Naive thymus-derived CD8-positive, alpha-beta T cell (primary cell): ENCODE data around the gene CYP2A13. TPM values are rescaled to one million over a fixed set of nuclear protein-coding genes. Genes with fewer than 3 reads are reported as not detected.
"Not testable (repeated sequence)": the region's sequence is repeated elsewhere in the genome, so short reads cannot be mapped to it uniquely, and the experiment has no call there.

Experiments
- ATAC-seq, 2 donors: fragments of 150-1000 bp; cut with Tn5 transposase in 1 of 2; sonication (Bioruptor Pico), chemical (Tn5 transposase) in 1 of 2; 1 replicate in 1 of 2; 2 replicates in 1 of 2; pipeline ENCODE4 v1.10.0; 2021; ENCODE audit warnings: mild to moderate bottlenecking in 2 of 2, moderate library complexity in 2 of 2
- POLR2A ChIA-PET: fragments of 350-600 bp; sonication (Branson Sonifier 250); formaldehyde crosslinking; loops from one replicate; lab custom pipeline; 2021; ENCODE audit warnings: antibody characterized with exemption; lab: Charles Lee
- DNase-seq, 10 donors: peaks; one replicate each; pipeline versions ENCODE4 v3.0.0 to v3.0.0-alpha.2; 2020 to 2022
- H3K27ac Mint-ChIP-seq, 10 donors: one replicate each; pipeline ENCODE4 v1.8.0; 2020 to 2022; ENCODE audit warnings: mild to moderate bottlenecking in 10 of 10, mixed read lengths in 10 of 10, moderate library complexity in 4 of 10, inconsistent platforms in 1 of 10
- H3K27me3 Mint-ChIP-seq, 5 donors: one replicate each; pipeline ENCODE4 v1.8.0; 2021 to 2022; ENCODE audit warnings: mixed read lengths in 5 of 5
- H3K36me3 Mint-ChIP-seq, 3 donors: one replicate each; pipeline ENCODE4 v1.8.0; 2020 to 2022; ENCODE audit warnings: mixed read lengths in 3 of 3, mild to moderate bottlenecking in 2 of 3, inconsistent platforms in 1 of 3
- H3K4me1 Mint-ChIP-seq, 4 donors: one replicate each; pipeline ENCODE4 v1.8.0; 2021 to 2022; ENCODE audit warnings: mixed read lengths in 4 of 4
- H3K4me3 Mint-ChIP-seq, 10 donors: one replicate each; pipeline ENCODE4 v1.8.0; 2020 to 2022; ENCODE audit warnings: mild to moderate bottlenecking in 10 of 10, mixed read lengths in 10 of 10, moderate library complexity in 6 of 10, inconsistent platforms in 1 of 10
- H3K9me3 Mint-ChIP-seq, 9 donors: one replicate each; pipeline ENCODE4 v1.8.0; 2020 to 2022; ENCODE audit warnings: mixed read lengths in 9 of 9, mild to moderate bottlenecking in 3 of 9, inconsistent platforms in 1 of 9, moderate library complexity in 1 of 9
- polyA plus RNA-seq, 3 donors: library from polyadenylated mRNA; unstranded; fragments of 300-500 nt; fragmentation: Illumina TruSeq; gene quantifications; one replicate each; pipeline ENCODE4 v1.2.3, GENCODE V29; 2021
- total RNA-seq, 8 experiments: library from RNA in 2 of 8; stranded (reverse) in 2 of 8; gene quantifications; one replicate each; pipeline ENCODE4 v1.2.3 and lab custom pipeline; 2021 to 2026

Gene CYP2A13, protein sequence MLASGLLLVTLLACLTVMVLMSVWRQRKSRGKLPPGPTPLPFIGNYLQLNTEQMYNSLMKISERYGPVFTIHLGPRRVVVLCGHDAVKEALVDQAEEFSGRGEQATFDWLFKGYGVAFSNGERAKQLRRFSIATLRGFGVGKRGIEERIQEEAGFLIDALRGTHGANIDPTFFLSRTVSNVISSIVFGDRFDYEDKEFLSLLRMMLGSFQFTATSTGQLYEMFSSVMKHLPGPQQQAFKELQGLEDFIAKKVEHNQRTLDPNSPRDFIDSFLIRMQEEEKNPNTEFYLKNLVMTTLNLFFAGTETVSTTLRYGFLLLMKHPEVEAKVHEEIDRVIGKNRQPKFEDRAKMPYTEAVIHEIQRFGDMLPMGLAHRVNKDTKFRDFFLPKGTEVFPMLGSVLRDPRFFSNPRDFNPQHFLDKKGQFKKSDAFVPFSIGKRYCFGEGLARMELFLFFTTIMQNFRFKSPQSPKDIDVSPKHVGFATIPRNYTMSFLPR
- not detected for total RNA-seq
- not detected for polyA plus RNA-seq
- total RNA-seq (lab: John Stamatoyannopoulos, UW), result 0 reads per million in 6 experiments

- POLR2A ChIA-PET, result interaction anchor here (0.5 kb wide), 1 partner anchor 190 kb away, joined by 4 read pairs; no protein-coding TSS in a partner anchor
- Mint-ChIP-seq H3K4me1 (peaks cover 0 to 20% (median 13%) of the 10 kb centered on the region in 4 donors), H3K36me3 (peaks cover 0 to 6% (median 4%) of the 10 kb centered on the region in 3 donors), H3K9me3 (peaks cover 0 to 1% (median 0%) of the 10 kb centered on the region in 9 donors), H3K4me3 (peak within 1 kb of the TSS in 2 of 10 donors; percentile 11 to 70), H3K27me3 (peaks cover 37 to 98% (median 65%) of the 10 kb centered on the region in 5 donors), H3K27ac (peak within 1 kb of the TSS in 1 of 10 donors; percentile 49)
- DNase-seq (no peak), ATAC-seq (no peak)
Measured at GRCh38 chr19:41088151-41088550, at the start of gene CYP2A13. Gene CYP2A13 (plus strand): TSS chr19:41088451. CDS start chr19:41088472, 21 bp downstream.

DNA sequence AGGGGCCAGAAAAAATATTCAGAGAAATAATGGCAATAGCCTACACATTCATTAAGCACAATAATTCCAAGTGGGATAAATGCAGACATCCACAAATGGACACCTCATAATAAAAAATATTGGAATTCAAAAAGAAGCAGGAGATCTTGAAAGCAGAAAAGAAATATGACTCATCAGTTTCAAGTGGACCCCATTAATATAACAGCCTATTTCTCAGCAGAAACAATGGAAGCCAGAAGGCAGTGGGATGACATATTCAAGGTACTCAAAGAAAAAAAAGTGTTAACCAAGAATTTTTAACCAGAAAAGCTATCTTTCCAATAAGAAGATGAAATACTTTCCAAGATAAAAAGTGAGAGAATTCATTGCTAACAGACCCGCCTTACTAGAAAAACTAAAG lies 48.4 kb upstream of the CYP2A13 start:
- Mint-ChIP-seq H3K9me3 (peaks cover 0 to 10% (median 4%) of the 10 kb centered on the region in 9 donors), H3K27ac (no peak overlapping the region), H3K27me3 (peaks cover 0 to 8% (median 3%) of the 10 kb centered on the region in 5 donors), H3K4me3 (no peak overlapping the region), H3K4me1 (no peaks in the 10 kb centered on the region), H3K36me3 (peaks cover 0 to 5% (median 3%) of the 10 kb centered on the region in 3 donors)
- POLR2A ChIA-PET, result no interaction called here
- no peak for DNase-seq
- ATAC-seq, result no peak

DNA sequence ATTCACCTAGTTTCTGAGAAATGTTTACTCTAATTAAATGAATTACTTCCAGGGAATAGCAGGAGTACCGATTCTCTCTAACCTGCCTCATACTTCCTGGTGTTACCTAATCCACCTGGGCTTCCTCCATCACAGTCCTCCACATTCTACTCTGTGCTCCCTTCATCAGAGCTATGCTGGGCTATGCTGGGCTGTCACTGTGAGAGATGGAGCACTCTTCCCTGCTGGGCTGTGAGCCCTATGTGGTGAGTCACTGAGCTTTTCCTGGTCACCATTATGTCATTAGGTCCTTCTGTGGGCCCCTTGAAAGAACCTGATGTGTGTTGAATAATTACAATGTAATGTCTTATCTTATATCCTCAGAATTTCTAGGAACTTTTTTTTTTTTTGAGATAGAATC lies 43.2 kb upstream of the CYP2A13 start:
- H3K9me3 Mint-ChIP-seq, H3K4me3 Mint-ChIP-seq, DNase-seq, POLR2A ChIA-PET, ATAC-seq, H3K36me3 Mint-ChIP-seq, H3K4me1 Mint-ChIP-seq: not testable (repeated sequence)
- H3K27ac Mint-ChIP-seq, result peak overlapping the region in 1 of 10 donors; percentile 35
- peaks cover 4 to 24% (median 17%) of the 10 kb centered on the region in 5 donors for H3K27me3 Mint-ChIP-seq

GRCh38 chr19:41050426-41050825 lies 37.8 kb upstream of the CYP2A13 start:
- Mint-ChIP-seq H3K36me3 (no peaks in the 10 kb centered on the region), H3K4me1 (no peaks in the 10 kb centered on the region), H3K27me3 (peaks cover 6 to 50% (median 34%) of the 10 kb centered on the region in 5 donors), H3K27ac (peak overlapping the region in 2 of 10 donors; percentile 31 to 32), H3K4me3 (no peak overlapping the region), H3K9me3 (no peaks in the 10 kb centered on the region)
- DNase-seq (no peak), ATAC-seq (no peak)
- POLR2A ChIA-PET, result interaction anchor here (0.6 kb wide), 1 partner anchor 195 kb away, joined by 4 read pairs; no protein-coding TSS in a partner anchor

DNA sequence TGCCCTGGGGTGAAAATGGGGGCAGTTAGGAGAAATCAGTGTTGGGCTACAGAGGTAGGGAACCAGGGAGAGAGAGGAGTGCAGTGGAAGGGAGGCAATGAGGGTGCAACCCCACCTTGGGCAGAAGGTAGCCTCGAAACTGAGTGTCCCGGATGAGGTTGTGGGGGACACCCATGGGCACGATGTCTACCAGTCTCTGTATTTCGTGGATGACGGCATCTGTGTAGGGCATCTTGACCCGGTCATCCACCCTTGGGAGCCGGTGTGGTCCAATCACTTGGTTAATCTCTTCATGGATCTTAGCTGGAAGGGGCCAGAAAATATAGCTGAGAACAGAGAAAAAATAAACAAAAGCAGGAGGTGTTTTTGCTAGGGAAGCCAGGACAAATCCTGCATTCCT lies 36.1 kb upstream of the CYP2A13 start:
- POLR2A ChIA-PET, H3K4me1 Mint-ChIP-seq: not testable (repeated sequence)
- H3K27me3 Mint-ChIP-seq, result peaks cover 8 to 62% (median 36%) of the 10 kb centered on the region in 5 donors

GRCh38 chr19:41053331-41053730 lies 34.9 kb upstream of the CYP2A13 start:
- H3K27ac Mint-ChIP-seq, POLR2A ChIA-PET, H3K9me3 Mint-ChIP-seq, H3K4me1 Mint-ChIP-seq, H3K4me3 Mint-ChIP-seq, ATAC-seq, H3K36me3 Mint-ChIP-seq, DNase-seq: not testable (repeated sequence)
- H3K27me3 Mint-ChIP-seq, result peaks cover 10 to 61% (median 33%) of the 10 kb centered on the region in 5 donors

More for the DNA sequence above, 36.1 kb upstream of the CYP2A13 start:
- not testable (repeated sequence) for DNase-seq, H3K36me3 Mint-ChIP-seq, ATAC-seq, H3K9me3 Mint-ChIP-seq, H3K4me3 Mint-ChIP-seq
- H3K27ac Mint-ChIP-seq, result peak overlapping the region in 1 of 10 donors; percentile 52

DNA sequence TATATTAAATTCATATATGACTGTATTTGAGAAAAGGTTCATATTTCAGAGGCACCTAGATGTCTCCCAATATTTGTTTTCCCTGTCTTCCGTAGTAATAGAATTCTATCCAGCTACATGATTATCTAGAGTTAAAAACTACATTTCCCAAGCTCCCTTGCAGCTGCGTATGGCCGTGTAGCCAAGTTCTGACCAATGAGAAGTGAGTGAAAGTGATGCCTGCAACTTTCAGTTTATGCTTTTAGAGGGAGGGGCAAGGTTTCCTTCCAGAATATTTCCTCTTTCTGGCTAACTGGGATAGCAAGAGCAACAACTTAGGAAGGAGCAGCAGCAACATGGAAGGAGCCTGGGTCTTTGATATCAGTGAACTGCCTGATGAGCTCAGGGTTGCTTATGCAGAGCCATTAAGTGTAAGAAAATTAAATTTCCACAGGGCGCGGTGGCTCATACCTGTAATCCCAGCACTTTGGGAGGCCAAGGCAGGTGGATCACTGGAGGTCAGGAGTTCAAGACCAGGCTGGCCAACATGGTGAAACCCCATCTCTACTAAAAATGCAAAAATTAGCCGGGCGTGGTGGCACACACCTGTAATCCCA lies 23.2 kb upstream of the CYP2A13 start:
- DNase-seq (no peak), ATAC-seq (no peak)
- H3K4me3 Mint-ChIP-seq, result no peak overlapping the region
- H3K4me1 Mint-ChIP-seq, result peaks cover 0 to 3% (median 0%) of the 10 kb centered on the region in 4 donors
- no peak overlapping the region for H3K27ac Mint-ChIP-seq
- POLR2A ChIA-PET, result no interaction called here
- H3K9me3 Mint-ChIP-seq, result no peaks in the 10 kb centered on the region
- H3K36me3 Mint-ChIP-seq, result no peaks in the 10 kb centered on the region
- H3K27me3 Mint-ChIP-seq, result peaks cover 12 to 41% (median 27%) of the 10 kb centered on the region in 5 donors

DNA sequence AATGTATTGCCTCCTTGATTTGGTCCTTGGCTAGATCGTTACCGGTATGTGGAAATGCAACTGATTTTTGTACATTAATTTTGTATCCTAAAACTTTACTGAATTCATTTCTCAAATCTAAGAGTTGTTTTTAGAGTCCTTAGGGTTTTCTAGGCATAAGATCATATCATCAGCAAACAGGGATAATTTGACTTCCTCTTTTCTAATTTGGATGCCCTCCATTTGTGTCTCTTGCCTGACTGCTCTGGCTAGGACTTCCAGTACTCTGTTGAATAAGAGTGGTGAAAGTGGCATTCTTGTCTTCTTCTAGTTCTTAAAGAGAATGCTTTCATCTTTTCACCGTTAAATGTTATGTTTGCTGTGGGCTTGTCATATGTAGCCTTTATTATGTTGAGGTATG lies 12.0 kb upstream of the CYP2A13 start:
- H3K9me3 Mint-ChIP-seq, result peaks cover 4 to 30% (median 11%) of the 10 kb centered on the region in 9 donors
- no peak overlapping the region for H3K4me3 Mint-ChIP-seq
- H3K36me3 Mint-ChIP-seq, result peaks cover 0 to 36% (median 13%) of the 10 kb centered on the region in 3 donors
- POLR2A ChIA-PET, result no interaction called here
- H3K4me1 Mint-ChIP-seq, result no peaks in the 10 kb centered on the region
- peaks cover 14 to 50% (median 31%) of the 10 kb centered on the region in 5 donors for H3K27me3 Mint-ChIP-seq
- no peak for DNase-seq
- H3K27ac Mint-ChIP-seq, result no peak overlapping the region
- ATAC-seq, result no peak

GRCh38 chr19:41083516-41083915 lies 4.7 kb upstream of the CYP2A13 start:
- Mint-ChIP-seq H3K9me3 (peaks cover 4 to 29% (median 11%) of the 10 kb centered on the region in 9 donors), H3K27ac (no peak overlapping the region), H3K4me3 (no peak overlapping the region), H3K27me3 (peaks cover 19 to 84% (median 39%) of the 10 kb centered on the region in 5 donors), H3K4me1 (peaks cover 0 to 2% (median 0%) of the 10 kb centered on the region in 4 donors), H3K36me3 (peaks cover 0 to 27% (median 14%) of the 10 kb centered on the region in 3 donors)
- no peak for ATAC-seq
- POLR2A ChIA-PET, result no interaction called here
- no peak for DNase-seq

DNA sequence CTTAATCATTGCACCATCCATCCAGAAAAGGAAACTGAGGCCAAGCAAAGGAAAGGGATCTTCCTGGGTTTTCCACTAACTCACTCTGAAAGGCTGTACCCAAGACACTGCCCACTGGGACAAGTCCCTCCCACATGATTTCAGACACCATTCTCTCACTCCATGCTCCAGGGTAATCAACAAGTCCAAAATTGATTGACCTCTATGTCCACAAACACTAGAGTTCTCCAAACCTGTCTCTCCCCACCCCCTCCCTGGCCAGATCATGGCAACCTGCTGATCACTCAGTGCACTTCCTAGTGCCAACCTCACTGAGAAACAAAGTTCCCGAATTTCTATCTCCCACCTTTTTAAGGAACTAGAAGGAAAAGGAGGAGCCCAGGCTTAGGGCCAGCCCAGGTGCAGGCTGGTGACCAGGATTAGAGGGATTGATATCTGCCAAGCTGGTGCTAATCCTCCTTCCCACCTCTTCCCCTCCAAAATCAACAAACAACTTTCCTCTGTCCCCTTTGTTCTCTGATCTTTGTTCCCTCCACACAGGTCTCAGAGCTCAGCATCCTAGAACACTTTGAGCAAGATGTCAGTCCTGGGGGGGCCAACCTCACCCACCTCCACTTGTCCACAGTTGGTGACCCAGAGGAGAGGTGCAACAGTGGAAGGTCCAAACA lies 2.4 kb upstream of the CYP2A13 start:
- no peak for DNase-seq
- POLR2A ChIA-PET, result no interaction called here
- peaks cover 0 to 11% (median 2%) of the 10 kb centered on the region in 9 donors for H3K9me3 Mint-ChIP-seq
- peaks cover 29 to 92% (median 55%) of the 10 kb centered on the region in 5 donors for H3K27me3 Mint-ChIP-seq
- no peak for ATAC-seq
- no peak overlapping the region for H3K27ac Mint-ChIP-seq
- H3K4me3 Mint-ChIP-seq, result no peak overlapping the region
- peaks cover 0 to 19% (median 12%) of the 10 kb centered on the region in 4 donors for H3K4me1 Mint-ChIP-seq
- H3K36me3 Mint-ChIP-seq, result peaks cover 5 to 10% (median 5%) of the 10 kb centered on the region in 3 donors

GRCh38 chr19:41089959-41090358 lies 1.7 kb downstream of the CYP2A13 start:
- Mint-ChIP-seq H3K27me3 (peaks cover 37 to 99% (median 65%) of the 10 kb centered on the region in 5 donors), H3K4me3 (peak overlapping the region in 5 of 10 donors; percentile 13 to 70 (median 42)), H3K36me3 (peaks cover 0 to 6% (median 0%) of the 10 kb centered on the region in 3 donors), H3K9me3 (peaks cover 0 to 1% (median 0%) of the 10 kb centered on the region in 9 donors), H3K4me1 (peaks cover 0 to 25% (median 15%) of the 10 kb centered on the region in 4 donors), H3K27ac (peak overlapping the region in 2 of 10 donors; percentile 47 to 49)
- DNase-seq (peak in 2 of 10 donors; percentile 5 to 11), ATAC-seq (peak in 1 of 2 donors; percentile 39)
- POLR2A ChIA-PET, result no interaction called here

DNA sequence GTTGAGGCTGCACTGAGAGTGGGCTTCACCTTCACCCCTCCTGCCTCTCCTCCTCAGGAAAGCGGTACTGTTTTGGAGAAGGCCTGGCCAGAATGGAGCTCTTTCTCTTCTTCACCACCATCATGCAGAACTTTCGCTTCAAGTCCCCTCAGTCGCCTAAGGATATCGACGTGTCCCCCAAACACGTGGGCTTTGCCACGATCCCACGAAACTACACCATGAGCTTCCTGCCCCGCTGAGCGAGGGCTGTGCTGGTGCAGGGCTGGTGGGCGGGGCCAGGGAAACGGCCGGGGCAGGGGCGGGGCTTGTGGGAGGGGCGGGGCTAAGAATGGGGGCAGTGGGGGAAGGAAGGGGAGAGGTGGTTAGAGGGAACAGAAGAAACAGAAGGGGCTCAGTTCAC lies 7.5 kb downstream of the CYP2A13 start:
- ATAC-seq, result peak; percentile 77 to 92
- DNase-seq, result no peak
- Mint-ChIP-seq H3K4me3 (no peak overlapping the region), H3K9me3 (peaks cover 0 to 13% (median 2%) of the 10 kb centered on the region in 9 donors), H3K27me3 (peaks cover 13 to 56% (median 36%) of the 10 kb centered on the region in 5 donors), H3K36me3 (peaks cover 2 to 7% (median 4%) of the 10 kb centered on the region in 3 donors), H3K4me1 (peaks cover 4 to 18% (median 7%) of the 10 kb centered on the region in 4 donors), H3K27ac (no peak overlapping the region)
- POLR2A ChIA-PET, result no interaction called here
